Ureter (tissue), 1 donor: ENCODE results near the gene PSMC6. TPM values are rescaled to one million over a fixed set of nuclear protein-coding genes. Genes with fewer than 3 reads are reported as not detected.
"Not testable (repeated sequence)": the region's sequence is repeated elsewhere in the genome, so short reads cannot be mapped to it uniquely, and the experiment has no call there.

Source experiments
- DNase-seq: peaks from one replicate; pipeline ENCODE4 v3.0.0-alpha.2; 2020; ENCODE audit warnings: low spot score
- total RNA-seq: library from RNA; stranded (reverse); gene quantifications from one replicate; pipeline ENCODE4 v1.2.4, GENCODE V29; 2023
- donor health status: DM: yes; HTN: yes; CAD: no.

The PSMC6 gene
- total RNA-seq, 1 donor from 2014 or later, result 82.5 TPM

DNA sequence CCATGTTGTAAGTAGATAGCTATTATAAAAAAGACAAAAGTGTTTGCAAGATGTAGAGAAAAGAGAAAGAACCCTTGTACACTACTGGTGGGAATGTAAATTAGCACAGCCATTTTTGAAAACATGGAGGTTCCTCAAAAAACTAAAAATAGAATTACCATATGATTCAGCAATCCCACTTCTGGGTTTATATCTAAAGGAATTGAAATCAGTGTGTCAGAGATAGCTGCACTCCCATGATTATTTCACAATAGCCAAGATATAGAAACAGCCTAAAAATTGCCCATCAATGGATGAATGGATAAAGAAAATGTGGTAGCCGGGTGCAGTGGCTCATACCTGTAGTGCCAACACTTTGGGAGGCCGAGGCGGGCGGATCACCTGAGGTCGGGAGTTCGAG is 9.2 kb downstream of the PSMC6 start:
- DNase-seq, result no peak

DNA sequence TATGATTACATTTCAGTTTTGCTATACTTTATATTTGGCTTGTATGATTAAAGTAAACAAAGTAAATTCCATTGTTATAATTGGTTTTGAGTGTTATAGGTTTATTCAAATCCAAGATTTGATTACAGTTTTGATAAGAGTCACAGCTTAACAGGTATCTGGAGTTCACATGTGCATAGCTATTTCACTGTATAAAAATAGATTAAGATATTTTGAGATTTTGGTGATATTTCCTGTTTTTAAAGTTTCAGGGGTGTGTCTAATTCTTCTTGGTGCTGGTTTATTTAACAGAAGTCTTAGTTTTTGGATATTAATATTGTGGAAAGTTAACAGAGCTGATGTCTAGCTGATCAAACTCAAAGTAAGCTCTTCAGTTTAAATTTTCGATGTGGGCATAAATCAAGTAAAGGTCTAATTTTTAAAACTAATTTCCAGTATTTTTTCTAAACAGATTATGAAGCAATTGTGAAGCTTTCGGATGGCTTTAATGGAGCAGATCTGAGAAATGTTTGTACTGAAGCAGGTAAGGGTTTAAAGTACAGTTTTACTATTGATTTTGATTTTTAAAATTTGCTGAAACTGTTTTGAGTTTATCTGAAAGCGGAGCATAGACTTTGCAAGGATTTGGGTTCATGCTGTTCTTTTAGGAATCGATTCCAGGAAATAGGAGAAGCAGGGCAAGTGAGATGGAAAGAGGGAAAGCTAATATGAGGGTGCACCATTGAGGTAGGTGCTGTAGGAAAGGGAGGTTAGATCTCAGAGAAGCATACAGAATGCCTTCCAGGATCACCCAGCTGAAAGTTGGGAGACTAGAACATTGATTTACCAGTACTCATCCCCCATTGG is 16.7 kb downstream of the PSMC6 start:
- no peak for DNase-seq

DNA sequence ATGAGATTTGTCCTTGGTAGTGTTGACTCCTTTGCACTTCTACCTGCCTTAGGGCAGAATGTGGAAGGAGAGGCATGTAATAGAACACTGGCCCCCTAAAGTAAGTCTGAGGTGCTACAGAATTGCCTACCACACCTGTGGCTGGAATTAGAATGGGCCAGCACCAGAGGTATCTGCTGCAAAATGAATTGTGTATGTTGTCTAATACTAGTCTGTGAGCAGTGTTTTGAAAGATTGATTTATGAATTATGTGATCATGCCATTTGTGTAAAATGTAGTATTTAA is 17.3 kb downstream of the PSMC6 start:
- DNase-seq, result no peak

DNA sequence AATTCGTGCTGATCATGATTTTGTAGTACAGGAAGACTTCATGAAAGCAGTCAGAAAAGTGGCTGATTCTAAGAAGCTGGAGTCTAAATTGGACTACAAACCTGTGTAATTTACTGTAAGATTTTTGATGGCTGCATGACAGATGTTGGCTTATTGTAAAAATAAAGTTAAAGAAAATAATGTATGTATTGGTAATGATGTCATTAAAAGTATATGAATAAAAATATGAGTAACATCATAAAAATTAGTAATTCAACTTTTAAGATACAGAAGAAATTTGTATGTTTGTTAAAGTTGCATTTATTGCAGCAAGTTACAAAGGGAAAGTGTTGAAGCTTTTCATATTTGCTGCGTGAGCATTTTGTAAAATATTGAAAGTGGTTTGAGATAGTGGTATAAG is 20.5 kb downstream of the PSMC6 start:
- not testable (repeated sequence) for DNase-seq

DNA sequence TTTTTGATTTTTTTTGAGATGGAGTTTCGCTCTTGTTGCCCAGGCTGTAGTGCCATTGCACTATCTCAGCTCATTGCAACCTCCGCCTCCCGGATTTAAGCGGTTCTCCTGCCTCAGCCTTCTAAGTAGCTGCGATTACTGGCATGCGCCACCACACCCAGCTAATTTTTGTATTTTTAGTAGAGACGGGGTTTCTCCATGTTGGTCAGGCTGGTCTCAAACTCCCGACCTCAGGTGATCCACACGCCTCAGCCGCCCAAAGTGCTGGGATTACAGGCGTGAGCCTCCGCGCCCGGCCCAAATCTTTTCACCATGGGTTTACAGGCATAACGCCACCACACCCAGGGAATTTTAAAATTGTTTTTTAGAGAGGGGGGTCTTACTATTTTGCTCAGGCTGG is 22.0 kb downstream of the PSMC6 start:
- DNase-seq, result not testable (repeated sequence)

DNA sequence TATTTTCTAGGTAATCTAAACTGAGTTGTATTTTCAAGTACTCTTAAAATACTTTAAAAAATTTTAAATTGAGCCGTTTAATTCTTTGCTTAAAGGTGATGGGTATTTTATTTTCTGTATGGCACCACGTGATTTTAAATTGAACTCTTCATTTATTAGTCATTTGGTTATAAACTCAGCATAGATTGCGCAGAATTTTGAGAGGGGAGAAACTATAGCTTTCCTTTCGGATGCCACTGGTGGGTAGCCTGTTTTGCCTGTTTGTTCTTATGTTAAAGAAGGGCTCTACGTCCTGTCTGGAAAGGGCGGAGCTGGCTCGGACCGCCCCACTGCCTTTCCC is 22.6 kb downstream of the PSMC6 start:
- DNase-seq, result no peak

DNA sequence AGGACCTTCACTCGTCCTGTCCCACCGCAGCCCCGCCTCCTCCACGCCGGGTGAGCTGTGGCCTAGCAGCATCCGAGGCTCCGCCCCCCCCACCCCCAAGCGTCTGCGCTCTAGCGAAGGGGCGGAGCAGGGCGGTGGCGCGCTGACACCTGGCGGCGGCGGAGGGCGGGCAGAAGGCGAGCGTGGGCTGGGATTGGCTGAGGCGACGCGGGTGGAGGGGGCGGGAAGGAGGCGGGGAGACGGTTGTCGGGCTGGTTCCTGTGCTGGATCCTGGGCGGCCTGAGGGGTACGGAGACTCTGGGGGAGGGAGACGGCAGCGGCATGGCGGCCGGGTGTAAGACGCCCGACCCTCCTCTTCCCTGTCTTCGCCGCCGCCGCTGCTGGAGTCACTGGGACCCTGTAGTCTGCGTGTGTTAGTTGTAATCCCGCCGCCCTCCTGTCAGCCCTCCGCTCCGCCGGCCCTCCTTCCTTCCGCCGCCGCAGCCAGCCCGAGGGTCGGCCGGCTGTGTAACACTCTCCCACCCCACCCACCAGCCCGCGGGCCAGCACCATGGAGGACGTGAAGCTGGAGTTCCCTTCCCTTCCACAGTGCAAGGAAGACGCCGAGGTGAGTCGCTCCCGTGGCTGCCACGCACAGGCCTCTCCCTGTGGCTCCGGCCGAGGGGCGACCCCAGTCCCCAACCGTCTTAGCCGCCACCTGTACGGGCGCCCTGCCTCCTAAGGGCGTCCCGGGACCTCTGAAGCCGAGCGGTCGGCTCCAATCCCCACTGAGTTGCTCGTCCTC is 23.1 kb downstream of the PSMC6 start, which contains the start of gene STYX:
Gene STYX, plus strand, starts transcription at position 242 of the 784 bp plus-strand sequence. Its CDS starts 309 bp downstream, at position 551.
- DNase-seq, result peak; percentile 98

DNA sequence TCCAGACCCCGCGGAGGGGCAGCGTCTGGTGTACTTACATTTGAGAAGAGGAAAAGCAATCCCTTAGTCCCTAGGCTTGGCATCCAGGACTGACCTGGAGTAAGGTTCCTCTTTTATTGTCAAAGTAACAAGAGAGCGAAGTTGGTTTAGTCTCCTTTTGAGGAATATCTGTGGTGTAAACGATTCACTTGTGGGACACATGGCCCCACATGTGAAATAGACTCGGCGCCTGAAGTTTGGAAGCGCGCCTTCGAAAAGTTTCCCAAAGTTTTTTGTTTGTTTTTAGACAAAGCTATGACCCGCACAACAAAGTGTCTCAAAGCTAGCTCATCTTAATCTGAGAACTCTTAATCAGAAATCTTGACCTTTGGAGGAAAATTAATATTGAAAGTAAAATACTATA is 23.7 kb downstream of the PSMC6 start:
- no peak for DNase-seq

DNA sequence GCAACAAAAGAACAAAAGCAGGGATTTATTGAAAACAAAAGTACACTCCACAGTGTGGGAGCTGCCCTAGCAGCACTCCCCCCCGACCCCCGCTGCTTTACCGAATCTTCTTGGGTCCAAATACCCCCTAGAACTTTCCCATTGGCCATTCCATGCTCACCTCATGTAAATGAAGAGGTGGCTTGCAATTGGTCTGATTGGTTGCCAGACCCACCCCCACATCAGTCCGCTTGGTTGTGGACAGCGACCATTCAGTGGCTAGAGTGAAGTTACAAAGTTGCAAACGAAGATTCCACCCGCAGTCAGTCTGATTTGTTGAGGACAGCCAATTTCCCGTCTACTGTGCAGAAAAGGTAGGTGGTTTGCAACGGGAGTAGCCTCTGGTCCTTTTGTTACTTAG is 26.8 kb downstream of the PSMC6 start:
- no peak for DNase-seq

DNA sequence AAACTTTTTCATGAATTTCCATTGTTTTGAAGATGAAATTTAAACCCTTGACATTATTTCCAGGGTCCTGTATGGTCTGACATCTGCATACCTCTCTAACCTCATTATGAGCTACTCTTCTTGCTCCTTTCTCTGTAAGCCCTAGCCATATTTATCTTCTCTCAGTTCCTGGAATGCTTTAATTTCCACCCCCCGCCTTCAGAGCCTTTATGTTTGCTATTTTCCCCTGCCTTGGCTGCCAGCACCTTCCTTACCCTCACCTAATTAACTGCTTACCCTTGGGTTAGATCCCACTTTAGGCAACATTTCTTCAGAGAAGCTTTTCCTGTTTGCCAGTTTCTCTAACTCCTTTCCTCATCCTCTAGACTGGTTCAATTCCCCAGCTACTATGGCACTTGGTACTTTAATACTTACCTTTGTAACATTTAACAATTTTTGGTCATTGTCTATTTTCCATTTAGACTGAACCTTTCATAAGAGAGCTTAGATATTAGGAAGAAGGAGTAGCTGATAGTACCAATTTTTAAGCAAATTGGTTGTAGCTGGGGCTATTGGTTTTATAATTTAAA is 29.0 kb downstream of the PSMC6 start:
- DNase-seq, result no peak

DNA sequence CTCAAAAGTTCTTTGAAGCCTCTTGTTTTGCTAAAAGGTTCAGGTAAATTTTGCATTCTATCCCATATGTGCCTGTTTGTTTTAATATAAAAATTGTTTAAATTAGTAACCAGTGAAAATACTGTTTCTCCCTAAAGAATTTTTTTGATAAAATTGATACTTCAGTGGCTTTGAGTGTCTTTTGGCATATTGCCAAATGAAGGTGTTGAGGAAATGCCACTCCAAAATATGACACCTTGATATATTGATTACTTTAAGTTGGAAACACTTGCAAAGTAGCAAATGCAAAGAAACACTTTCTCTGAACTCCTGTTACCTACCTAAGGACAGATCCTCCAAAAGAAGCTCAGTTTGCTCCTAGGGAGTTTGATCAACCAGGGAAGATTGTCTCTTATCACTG is 31.4 kb downstream of the PSMC6 start:
- no peak for DNase-seq

DNA sequence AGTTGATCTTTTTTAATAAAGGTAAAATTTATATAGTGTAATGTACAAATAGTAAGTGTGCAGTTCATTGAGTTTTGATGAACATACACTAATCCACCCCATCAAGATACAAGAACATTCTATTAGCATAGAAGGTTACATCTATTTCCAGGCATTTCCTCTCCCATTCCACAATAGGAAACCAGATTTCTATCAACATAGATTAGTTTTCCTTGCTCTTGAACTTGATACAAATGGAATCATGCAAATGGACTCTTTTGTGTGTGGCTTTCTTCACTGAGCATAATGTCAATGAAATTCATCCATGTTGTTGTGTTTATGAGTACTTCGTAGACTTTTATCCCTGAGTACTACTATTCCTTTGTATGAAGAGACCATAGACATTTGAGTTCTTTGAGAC is 33.8 kb downstream of the PSMC6 start:
- DNase-seq, result no peak

DNA sequence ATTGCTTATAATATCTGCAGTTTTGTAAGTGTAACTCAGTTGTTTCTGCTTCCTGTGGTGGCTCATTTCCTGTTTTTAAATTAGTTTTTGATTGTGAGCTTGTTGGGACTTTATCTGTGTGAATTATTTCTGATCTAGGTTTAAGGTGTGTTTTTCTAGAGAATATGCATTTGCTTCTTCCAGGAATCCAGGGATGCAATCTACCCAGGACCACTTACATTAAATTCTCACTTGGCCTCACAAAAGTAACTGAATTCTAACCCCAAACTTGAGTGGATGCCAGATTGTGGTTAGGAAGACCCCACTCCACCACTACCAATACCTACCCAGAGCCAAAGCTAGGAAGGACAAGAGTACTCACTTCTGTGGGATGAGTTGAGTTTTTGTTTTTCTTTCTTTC is 34.9 kb downstream of the PSMC6 start:
- DNase-seq, result no peak

DNA sequence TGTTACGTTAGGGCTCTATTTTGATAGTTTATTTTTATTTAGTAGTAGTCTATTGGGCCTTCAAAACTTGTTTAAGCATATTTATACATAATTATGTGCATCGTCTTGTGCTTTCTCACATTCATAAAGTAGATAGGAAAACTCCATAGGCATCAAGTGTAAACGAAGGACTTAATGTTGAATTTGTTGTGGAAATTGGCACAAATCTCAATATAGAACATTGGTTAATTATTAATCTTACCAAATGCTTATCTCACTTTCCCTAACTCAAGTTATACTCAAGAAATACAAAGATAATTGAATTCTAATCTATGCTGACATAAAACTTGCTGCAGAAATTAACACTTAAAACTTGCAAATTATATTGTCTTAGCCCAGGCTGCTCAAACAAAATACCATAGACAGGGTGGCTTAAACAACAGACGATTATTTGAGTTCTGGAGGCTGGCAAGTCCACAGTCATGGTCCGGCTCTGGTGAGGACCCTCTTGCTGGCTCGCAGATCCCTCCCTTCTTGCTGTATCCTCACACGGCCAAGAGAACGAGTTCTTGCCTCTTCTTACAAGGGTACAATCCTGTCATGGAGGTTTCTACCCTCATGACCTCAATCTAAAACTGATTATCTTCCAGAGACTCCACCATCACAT is 41.8 kb downstream of the PSMC6 start:
- DNase-seq, result no peak

DNA sequence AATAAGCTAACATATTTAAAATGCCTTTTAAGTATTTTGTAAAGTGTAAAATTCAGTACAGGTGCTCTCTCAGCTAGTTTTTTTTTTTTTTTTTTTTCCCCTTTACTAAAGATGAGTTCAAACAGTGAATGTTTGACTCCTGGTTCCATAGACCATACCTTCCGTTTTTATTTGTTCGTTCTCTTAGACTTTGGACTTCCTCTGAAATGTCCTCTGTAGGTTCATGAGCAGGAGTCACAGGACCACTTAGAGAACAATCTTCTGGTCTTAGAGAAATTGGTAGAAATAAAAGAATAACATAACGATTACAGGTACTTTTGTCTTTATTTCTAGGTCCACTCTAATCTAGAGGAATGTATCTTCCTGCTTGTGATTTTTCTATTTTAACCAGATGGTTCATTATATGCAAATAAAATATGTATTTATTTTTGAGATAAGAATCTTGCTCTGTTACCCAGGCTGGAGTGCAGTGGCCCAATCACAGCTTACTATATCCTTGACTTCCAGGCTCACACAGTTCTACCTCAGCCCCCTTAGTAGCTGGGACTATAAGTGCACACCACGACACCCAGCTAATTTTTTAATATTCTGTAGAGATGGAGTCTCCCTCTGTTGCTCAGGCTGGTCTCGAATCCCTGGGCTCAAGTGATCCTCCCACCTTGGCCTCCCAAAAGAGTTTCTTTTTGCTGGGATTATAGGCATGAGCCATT is 48.8 kb downstream of the PSMC6 start:
- no peak for DNase-seq

DNA sequence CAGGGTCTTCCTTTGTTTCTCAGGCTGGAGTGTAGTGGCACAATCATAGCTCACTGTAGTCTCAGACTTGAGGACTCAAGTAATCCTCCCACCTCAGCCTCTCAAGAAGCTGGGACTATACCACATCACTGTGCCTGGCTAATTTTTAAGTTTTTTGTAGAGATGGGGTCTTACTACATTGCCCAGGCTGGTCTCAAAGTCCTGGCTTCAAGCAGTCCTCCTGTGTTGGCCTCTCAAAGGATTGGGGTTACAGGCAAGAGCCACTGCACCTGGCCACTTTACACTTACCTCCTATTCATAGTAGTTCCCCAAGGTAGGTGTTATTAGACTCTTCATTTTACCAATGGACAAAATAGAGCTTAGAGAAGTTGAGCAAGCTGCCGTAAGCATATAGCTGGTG is 52.1 kb downstream of the PSMC6 start:
- DNase-seq, result no peak

DNA sequence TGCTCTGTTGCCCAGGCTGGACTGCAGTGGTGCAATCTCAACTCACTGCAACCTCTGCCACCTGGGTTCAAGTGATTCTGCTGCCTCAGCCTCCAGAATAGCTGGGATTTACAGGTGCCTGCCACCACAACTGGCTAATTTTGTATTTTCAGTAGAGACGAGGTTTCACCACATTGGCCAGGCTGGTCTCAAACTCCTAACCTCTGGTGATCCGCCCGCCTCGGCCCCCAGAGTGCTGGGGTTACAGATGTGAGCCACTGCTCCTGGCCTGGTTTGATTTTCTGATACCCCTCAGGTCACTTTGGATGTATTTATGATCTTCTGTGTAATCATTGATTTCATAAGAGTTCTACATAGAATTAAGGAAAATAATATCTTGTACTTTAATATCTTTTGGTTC is 55.9 kb downstream of the PSMC6 start:
- not testable (repeated sequence) for DNase-seq

DNA sequence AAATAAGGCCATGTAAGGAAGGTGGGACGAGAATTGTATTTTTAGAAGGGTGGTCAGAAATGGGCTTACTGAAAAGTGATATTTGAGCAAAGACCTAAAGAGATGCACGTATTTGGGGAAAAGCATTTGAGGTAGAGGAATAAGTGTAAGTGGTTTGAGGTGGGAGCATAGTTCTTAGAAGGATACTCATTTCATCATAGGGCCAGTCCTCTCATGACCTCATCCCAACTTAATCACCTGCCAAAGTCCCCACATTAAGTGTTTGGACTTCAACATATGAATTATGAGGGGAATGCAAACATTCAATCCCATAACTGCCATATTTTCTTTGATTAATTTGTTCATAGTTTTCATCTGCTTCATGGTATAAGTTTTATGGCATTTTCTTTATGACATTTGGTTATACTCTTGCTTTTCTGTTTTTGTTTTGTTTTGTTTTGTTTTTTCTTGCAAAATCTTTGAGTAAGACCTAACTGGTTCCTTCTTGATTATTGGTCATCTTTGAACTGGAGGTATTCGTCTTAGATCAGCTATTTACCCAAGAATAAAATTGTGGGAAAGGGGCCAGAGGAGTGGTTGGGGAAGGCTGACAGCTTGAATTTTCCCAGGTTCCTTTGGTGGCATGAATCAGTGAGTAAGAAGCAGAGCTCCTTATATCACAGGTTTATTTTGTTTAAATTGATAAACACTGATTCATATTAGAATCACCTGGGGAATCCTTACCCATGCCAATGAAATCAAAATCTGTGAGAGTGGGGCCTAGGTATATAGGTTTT is 60.2 kb downstream of the PSMC6 start:
- no peak for DNase-seq

DNA sequence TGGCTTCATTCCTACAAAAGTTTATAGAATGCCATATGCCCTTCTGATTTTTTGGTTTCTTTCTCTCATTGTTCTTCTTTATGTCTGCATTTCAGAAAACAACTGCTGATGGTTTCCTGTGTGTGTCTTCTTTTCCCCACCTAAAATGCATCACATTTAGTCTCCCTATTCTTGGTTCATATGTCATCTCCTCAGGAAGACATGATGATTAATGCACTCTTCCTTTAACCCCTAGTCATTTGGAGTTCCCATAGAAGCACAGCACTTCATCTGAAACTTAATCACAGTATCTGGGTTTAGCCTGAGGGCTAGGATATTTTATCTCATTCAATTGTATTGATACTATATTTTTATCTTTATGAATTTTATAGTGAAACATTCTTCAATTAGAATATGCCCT is 62.9 kb downstream of the PSMC6 start:
- no peak for DNase-seq

DNA sequence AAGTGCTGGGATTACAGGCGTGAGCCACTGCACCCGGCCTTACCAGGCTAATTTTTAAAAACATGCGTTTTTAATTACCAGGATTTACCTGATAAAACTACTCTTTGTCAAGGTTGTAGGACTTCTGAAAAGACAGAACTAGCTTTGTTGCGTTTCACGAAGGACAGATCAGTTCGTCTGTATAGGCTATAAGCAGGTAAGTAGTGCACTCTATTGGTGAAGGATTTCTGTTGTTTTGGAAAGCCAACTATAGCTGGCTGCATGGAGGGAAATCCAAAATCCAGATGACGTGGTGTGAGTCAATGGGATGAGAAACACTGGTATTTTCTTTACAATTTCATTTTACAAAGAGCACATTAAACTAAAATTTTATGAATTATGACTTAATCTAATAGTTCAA is 69.8 kb downstream of the PSMC6 start:
- DNase-seq, result no peak
